HG03354 (cell line): Measurements from ENCODE around the gene MEAF6.

Experiments used
- ATAC-seq: cut with Tn5 transposase; IDR thresholded peaks from one replicate; pipeline ENCODE4 v1.9.1; 2021; ENCODE audit warnings: mild to moderate bottlenecking; ENCODE audit not compliant: unreplicated experiment, poor library complexity, severe bottlenecking

The MEAF6 gene

DNA sequence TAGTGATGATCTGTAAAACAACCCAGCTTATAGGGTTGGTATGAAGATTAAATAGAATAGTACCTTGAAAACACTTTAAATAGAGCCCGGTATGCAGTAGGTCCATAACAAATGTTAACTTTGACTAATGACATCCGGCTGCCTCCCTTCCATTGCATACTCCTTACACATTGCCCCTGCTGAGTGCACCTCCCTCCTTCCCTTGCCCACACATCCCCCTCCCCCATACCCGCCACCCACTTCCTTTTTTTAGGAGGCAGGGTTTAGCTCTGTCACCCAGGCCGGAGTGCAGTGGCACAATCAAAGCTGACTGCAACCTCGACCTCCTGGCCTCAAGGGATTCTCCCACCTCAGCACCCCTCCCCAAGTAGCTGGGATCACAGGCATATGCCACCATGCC lies 64.6 kb downstream of the MEAF6 start:
- no peak for ATAC-seq

DNA sequence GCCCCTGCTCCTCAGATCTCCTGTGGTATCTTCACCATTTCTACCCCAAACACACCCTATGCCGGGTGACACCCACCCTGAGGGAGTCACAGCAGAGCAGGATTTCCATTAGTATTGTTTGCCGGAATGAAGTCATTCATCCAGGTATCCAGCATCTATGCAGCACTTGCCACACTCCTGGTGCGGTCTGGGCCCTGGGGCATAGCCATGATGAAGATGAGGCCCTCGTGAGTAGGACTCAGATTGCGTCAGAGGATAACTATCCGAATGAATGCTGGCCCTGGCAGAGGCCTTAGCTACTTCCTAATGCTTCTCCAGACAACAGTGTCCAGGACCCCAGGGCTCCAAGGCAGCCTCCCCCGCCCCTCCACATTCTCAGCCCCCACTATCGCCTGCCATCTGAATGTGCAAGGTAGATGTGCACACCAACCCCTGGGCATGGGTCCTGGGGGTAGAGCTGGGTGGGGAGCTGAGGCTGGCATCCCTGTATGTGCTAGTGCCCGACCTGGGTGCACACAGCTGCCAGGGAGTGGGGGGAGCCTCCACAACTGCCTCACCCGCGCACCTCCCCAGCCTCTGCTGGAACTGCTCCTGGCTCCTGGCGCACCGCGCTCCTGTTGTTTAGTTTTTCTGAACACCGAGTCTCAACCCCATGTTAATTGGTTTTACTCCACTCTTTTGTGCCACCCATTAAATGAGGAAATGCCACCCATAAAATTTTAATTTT lies 65.7 kb downstream of the MEAF6 start:
- no peak for ATAC-seq

- ATAC-seq, result no peak
Measured at GRCh38 chr1:37448185-37448584, 66.4 kb downstream of the MEAF6 start.

- ATAC-seq, result no peak
Measured at GRCh38 chr1:37446874-37447273, 67.7 kb downstream of the MEAF6 start.

- no peak for ATAC-seq
Measured at GRCh38 chr1:37442644-37443043, 71.9 kb downstream of the MEAF6 start.
